GM12873 (cell line): ENCODE data around the gene NLRC4.

Source experiments
- CTCF ChIP-seq: IDR thresholded peaks from 2 replicates; pipeline ENCODE4 v1.5.1; 2012; ENCODE audit warnings: low read depth, mild to moderate bottlenecking, moderate library complexity, low read length, control low read depth; ENCODE audit not compliant: insufficient read depth; ENCODE audit errors: missing control alignments

Gene NLRC4

GRCh38 chr2:32258242-32258641 lies 6.4 kb downstream of the NLRC4 start:
- no peak for TF ChIP-seq CTCF

DNA sequence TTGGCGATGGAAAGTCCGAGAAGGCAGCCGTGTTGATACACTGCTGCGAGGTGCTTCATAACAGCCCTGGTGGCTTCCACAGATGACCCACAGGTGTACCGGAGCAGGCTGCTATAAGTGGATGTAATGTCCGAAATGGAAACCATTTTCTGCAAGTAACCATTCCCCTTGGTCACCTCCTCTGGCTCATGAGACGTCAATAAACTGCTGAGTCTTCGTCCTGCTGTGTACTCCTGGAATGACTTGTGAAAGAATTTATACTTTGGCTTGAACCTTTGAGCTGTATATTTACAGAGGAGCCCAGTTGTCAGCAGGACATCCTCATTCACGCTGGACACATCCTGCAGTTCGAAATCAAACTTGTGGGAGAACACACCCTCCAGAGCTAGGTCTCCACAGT lies 14.4 kb downstream of the NLRC4 start:
- TF ChIP-seq CTCF: no peak

DNA sequence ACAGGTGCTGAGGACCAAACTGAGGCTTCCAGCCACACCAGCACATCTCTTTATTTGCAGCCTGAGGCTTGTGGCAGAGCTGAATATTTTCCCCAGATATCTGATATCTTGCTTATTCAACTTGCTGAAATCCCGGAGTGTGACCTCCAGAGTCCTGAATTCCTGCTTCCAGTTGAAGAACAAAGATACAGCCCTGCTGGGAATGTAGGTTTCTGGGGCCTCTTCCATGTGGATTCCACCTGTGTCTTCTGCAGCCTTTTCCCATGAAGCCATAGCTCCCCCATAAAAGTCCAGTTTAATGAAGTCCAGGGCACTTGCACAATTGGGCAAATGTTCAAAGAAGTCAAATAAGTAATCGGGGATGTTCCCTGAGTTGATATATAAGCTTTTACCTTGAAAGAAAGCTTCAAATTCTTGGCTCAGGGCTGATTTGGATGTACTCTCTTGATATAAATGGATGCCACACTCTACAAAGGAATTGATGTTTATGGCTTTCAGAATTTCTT lies 14.9 kb downstream of the NLRC4 start:
- TF ChIP-seq CTCF: no peak

- no peak for TF ChIP-seq CTCF
Measured at GRCh38 chr2:32248299-32248698, 16.4 kb downstream of the NLRC4 start.

GRCh38 chr2:32246911-32247310 lies 17.8 kb downstream of the NLRC4 start:
- TF ChIP-seq CTCF: no peak

- TF ChIP-seq CTCF: no peak
Measured at GRCh38 chr2:32242331-32242730, 22.4 kb downstream of the NLRC4 start.

- no peak for TF ChIP-seq CTCF
Measured at GRCh38 chr2:32237996-32238395, 26.7 kb downstream of the NLRC4 start.

GRCh38 chr2:32237488-32237887 lies 27.2 kb downstream of the NLRC4 start:
- TF ChIP-seq CTCF: no peak
